Measurements from ENCODE around the gene ADAMTS1. TPM values are rescaled to one million over a fixed set of nuclear protein-coding genes. Genes with fewer than 3 reads are reported as not detected.

Gene ADAMTS1
- total RNA-seq, 2 donors from 2014 or later, result 65.9 to 89.7 TPM

DNA sequence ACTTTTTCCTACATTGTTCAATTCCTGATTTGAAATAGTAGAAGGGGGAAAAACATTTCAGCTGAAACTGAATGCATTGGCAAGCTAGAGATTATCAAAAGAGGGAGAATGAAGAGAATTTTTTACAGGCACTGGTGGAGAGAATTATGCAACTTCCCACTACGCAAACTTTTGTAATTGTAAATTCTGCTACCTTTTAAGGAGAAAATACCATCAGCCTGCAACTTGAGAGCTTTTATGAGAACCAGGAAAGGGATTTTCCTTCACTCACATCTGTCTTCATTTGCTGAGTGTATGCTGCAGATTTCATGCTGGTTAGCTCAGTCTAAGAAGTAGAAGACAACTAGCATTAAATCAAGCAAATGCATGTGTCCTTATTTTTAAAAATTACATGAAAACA, 43.7 kb downstream of the ADAMTS1 start:
- TF ChIP-seq, protein P1, sequence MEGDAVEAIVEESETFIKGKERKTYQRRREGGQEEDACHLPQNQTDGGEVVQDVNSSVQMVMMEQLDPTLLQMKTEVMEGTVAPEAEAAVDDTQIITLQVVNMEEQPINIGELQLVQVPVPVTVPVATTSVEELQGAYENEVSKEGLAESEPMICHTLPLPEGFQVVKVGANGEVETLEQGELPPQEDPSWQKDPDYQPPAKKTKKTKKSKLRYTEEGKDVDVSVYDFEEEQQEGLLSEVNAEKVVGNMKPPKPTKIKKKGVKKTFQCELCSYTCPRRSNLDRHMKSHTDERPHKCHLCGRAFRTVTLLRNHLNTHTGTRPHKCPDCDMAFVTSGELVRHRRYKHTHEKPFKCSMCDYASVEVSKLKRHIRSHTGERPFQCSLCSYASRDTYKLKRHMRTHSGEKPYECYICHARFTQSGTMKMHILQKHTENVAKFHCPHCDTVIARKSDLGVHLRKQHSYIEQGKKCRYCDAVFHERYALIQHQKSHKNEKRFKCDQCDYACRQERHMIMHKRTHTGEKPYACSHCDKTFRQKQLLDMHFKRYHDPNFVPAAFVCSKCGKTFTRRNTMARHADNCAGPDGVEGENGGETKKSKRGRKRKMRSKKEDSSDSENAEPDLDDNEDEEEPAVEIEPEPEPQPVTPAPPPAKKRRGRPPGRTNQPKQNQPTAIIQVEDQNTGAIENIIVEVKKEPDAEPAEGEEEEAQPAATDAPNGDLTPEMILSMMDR (IDR thresholded peaks at IDR 0.05), result no peak
- H3K4me1 ChIP-seq, result peaks cover 0 to 13% of the 10 kb centered on the region in 2 donors
- no peaks in the 10 kb centered on the region for H3K27me3 ChIP-seq
- H3K36me3 ChIP-seq, result no peaks in the 10 kb centered on the region
- H3K9me3 ChIP-seq, result no peaks in the 10 kb centered on the region
- H3K4me3 ChIP-seq, result no peak overlapping the region
- no peak for DNase-seq (ENCODE audit: low spot score)
- peak overlapping the region; percentile 73 to 74 for H3K27ac ChIP-seq

GRCh38 chr21:26800970-26801431, 44.2 kb downstream of the ADAMTS1 start:
- Histone ChIP-seq H3K36me3 (no peaks in the 10 kb centered on the region), H3K27me3 (no peaks in the 10 kb centered on the region), H3K4me3 (no peak overlapping the region), H3K4me1 (peaks cover 0 to 13% of the 10 kb centered on the region in 2 donors), H3K9me3 (no peaks in the 10 kb centered on the region), H3K27ac (peak overlapping the region; percentile 73 to 74)
- DNase-seq (ENCODE audit: low spot score), result no peak
- TF ChIP-seq, protein P1 (IDR thresholded peaks at IDR 0.05), result no peak

DNA sequence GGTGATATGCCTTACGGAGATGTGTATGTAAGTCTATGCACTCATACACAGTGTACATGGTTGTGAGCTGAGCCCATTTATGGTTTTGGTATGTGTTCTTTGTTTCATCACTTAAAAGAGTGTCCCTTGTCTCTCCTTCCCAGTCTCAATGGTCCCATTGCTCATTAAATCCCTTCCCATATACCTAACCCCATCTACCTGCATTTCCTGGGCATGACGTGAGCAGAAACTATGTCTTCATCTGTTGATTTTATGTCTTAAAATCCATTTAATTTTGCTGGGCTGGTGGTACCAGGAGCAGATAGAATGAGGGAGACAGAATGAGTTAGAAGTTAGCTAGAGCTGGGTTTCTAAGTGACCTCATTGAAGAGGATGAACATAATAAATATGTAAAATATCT, 44.8 kb downstream of the ADAMTS1 start:
- peak overlapping the region; percentile 73 to 74 for H3K27ac ChIP-seq

GRCh38 chr21:26800001-26800400, 45.2 kb downstream of the ADAMTS1 start:
- TF ChIP-seq, protein P1 (IDR thresholded peaks at IDR 0.05), result no peak
- Histone ChIP-seq H3K36me3 (no peaks in the 10 kb centered on the region), H3K4me1 (peaks cover 0 to 21% of the 10 kb centered on the region in 2 donors), H3K4me3 (no peak overlapping the region), H3K9me3 (no peaks in the 10 kb centered on the region), H3K27ac (peak overlapping the region; percentile 73 to 74), H3K27me3 (no peaks in the 10 kb centered on the region)
- DNase-seq (ENCODE audit: low spot score), result no peak

More for the DNA sequence above, 44.8 kb downstream of the ADAMTS1 start:
- no peaks in the 10 kb centered on the region for H3K36me3 ChIP-seq
- H3K27me3 ChIP-seq, result no peaks in the 10 kb centered on the region
- H3K4me1 ChIP-seq, result peaks cover 0 to 17% of the 10 kb centered on the region in 2 donors
- TF ChIP-seq, protein P1 (IDR thresholded peaks at IDR 0.05), result no peak
- no peak overlapping the region for H3K4me3 ChIP-seq
- H3K9me3 ChIP-seq, result no peaks in the 10 kb centered on the region
- DNase-seq (ENCODE audit: low spot score), result no peak

- DNase-seq (ENCODE audit: low spot score), result no peak
- TF ChIP-seq, protein P1 (IDR thresholded peaks at IDR 0.05), result no peak
- Histone ChIP-seq H3K36me3 (no peaks in the 10 kb centered on the region), H3K27ac (peak overlapping the region; percentile 73 to 74), H3K9me3 (no peaks in the 10 kb centered on the region), H3K4me3 (no peak overlapping the region), H3K27me3 (no peaks in the 10 kb centered on the region), H3K4me1 (peaks cover 0 to 21% of the 10 kb centered on the region in 2 donors)
These were observed 46.1 kb downstream of the ADAMTS1 start for GRCh38 chr21:26798856-26799751.
